ENCODE measurements around the gene CFHR1. TPM values are rescaled to one million over a fixed set of nuclear protein-coding genes. Genes with fewer than 3 reads are reported as not detected.
"Not testable (repeated sequence)": the region's sequence is repeated elsewhere in the genome, so short reads cannot be mapped to it uniquely, and the experiment has no call there.

CFHR1 gene
- total RNA-seq, 2 experiments from 2014 or later: not detected

- intact Hi-C loops (cut with DNase I, micrococcal nuclease): no loop called here
- POLR2A ChIA-PET: no interaction called here
- Histone ChIP-seq H3K9me3 (ENCODE audit: control insufficient read depth in 1 of 2, insufficient read depth in 1 of 2, low read length in 2 of 2) (no peaks in the 10 kb centered on the region), H3K4me1 (ENCODE audit: insufficient read depth, low read length) (no peaks in the 10 kb centered on the region), H3K4me3 (ENCODE audit: low read length) (no peak overlapping the region), H3K27ac (ENCODE audit: low read depth in 1 of 2, low read length in 2 of 2) (no peak overlapping the region), H3K27me3 (ENCODE audit: control insufficient read depth in 1 of 2, insufficient read depth in 2 of 2, low read length in 2 of 2) (no peaks in the 10 kb centered on the region), H3K36me3 (ENCODE audit: insufficient read depth, low read length) (no peaks in the 10 kb centered on the region)
- H3K27me3 Mint-ChIP-seq: no peaks in the 10 kb centered on the region
- ATAC-seq (ENCODE audit: poor library complexity) (no peak), DNase-seq (no peak)
- no peak overlapping the region for H3K27ac Mint-ChIP-seq
- H3K9me3 Mint-ChIP-seq: peaks cover 7% of the 10 kb centered on the region
- H3K4me3 Mint-ChIP-seq: no peak overlapping the region
- no peaks in the 10 kb centered on the region for H3K4me1 Mint-ChIP-seq (ENCODE audit: low read depth)
- H3K36me3 Mint-ChIP-seq (ENCODE audit: low read depth): no peaks in the 10 kb centered on the region
- no peak for TF ChIP-seq CTCF (IDR thresholded peaks at IDR 0.05)
- CTCF ChIA-PET: no interaction called here
These were observed 21.6 kb upstream of the CFHR1 start for GRCh38 chr1:196797891-196798290.

GRCh38 chr1:196801920-196802319, 17.6 kb upstream of the CFHR1 start:
- intact Hi-C loops (cut with DNase I, micrococcal nuclease): loop anchor here in 1 of 2 experiments (5.0 kb wide), 1 partner anchor 120 kb away; no protein-coding TSS in a partner anchor
- H3K9me3 Mint-ChIP-seq; H3K4me3 ChIP-seq (ENCODE audit: low read length); H3K27ac Mint-ChIP-seq; H3K27me3 Mint-ChIP-seq; POLR2A ChIA-PET; ATAC-seq (ENCODE audit: poor library complexity); H3K4me1 ChIP-seq (ENCODE audit: insufficient read depth, low read length); H3K4me1 Mint-ChIP-seq (ENCODE audit: low read depth); H3K27me3 ChIP-seq (ENCODE audit: control insufficient read depth in 1 of 2, insufficient read depth in 2 of 2, low read length in 2 of 2); H3K36me3 Mint-ChIP-seq (ENCODE audit: low read depth); CTCF ChIA-PET; H3K4me3 Mint-ChIP-seq; H3K9me3 ChIP-seq (ENCODE audit: control insufficient read depth in 1 of 2, insufficient read depth in 1 of 2, low read length in 2 of 2); H3K36me3 ChIP-seq (ENCODE audit: insufficient read depth, low read length); DNase-seq; H3K27ac ChIP-seq (ENCODE audit: low read depth in 1 of 2, low read length in 2 of 2): not testable (repeated sequence)

- intact Hi-C loops (cut with DNase I, micrococcal nuclease): no loop called here
- Mint-ChIP-seq H3K36me3 (ENCODE audit: low read depth) (no peaks in the 10 kb centered on the region), H3K4me3 (no peak overlapping the region), H3K9me3 (no peaks in the 10 kb centered on the region), H3K27me3 (no peaks in the 10 kb centered on the region), H3K4me1 (ENCODE audit: low read depth) (no peaks in the 10 kb centered on the region), H3K27ac (no peak overlapping the region)
- H3K4me1 ChIP-seq (ENCODE audit: insufficient read depth, low read length): no peaks in the 10 kb centered on the region
- H3K36me3 ChIP-seq (ENCODE audit: insufficient read depth, low read length): no peaks in the 10 kb centered on the region
- H3K4me3 ChIP-seq (ENCODE audit: low read length): no peak overlapping the region
- POLR2A ChIA-PET: no interaction called here
- DNase-seq (no peak), ATAC-seq (ENCODE audit: poor library complexity) (no peak)
- no peak overlapping the region for H3K27ac ChIP-seq (ENCODE audit: low read depth in 1 of 2, low read length in 2 of 2)
- TF ChIP-seq CTCF (IDR thresholded peaks at IDR 0.05): no peak
- H3K9me3 ChIP-seq (ENCODE audit: control insufficient read depth in 1 of 2, insufficient read depth in 1 of 2, low read length in 2 of 2): peaks cover 0 to 8% of the 10 kb centered on the region in 2 experiments
- CTCF ChIA-PET: no interaction called here
- H3K27me3 ChIP-seq (ENCODE audit: control insufficient read depth in 1 of 2, insufficient read depth in 2 of 2, low read length in 2 of 2): no peaks in the 10 kb centered on the region
These were observed 10.8 kb upstream of the CFHR1 start for GRCh38 chr1:196808529-196809235.

- H3K36me3 ChIP-seq (ENCODE audit: insufficient read depth, low read length); intact Hi-C loops (cut with DNase I, micrococcal nuclease); H3K27ac Mint-ChIP-seq; H3K4me1 ChIP-seq (ENCODE audit: insufficient read depth, low read length); H3K27me3 Mint-ChIP-seq; POLR2A ChIA-PET; H3K4me3 Mint-ChIP-seq; H3K9me3 ChIP-seq (ENCODE audit: control insufficient read depth in 1 of 2, insufficient read depth in 1 of 2, low read length in 2 of 2); ATAC-seq (ENCODE audit: poor library complexity); H3K27me3 ChIP-seq (ENCODE audit: control insufficient read depth in 1 of 2, insufficient read depth in 2 of 2, low read length in 2 of 2); H3K36me3 Mint-ChIP-seq (ENCODE audit: low read depth); H3K4me3 ChIP-seq (ENCODE audit: low read length); CTCF ChIA-PET; DNase-seq; H3K27ac ChIP-seq (ENCODE audit: low read depth in 1 of 2, low read length in 2 of 2); H3K4me1 Mint-ChIP-seq (ENCODE audit: low read depth); H3K9me3 Mint-ChIP-seq: not testable (repeated sequence)
These were observed 2.1 kb upstream of the CFHR1 start for GRCh38 chr1:196817442-196817841.

GRCh38 chr1:196827860-196828259, 8.3 kb downstream of the CFHR1 start:
- not testable (repeated sequence) for H3K27me3 Mint-ChIP-seq

More at GRCh38 chr1:196827860-196828259, 8.3 kb downstream of the CFHR1 start:
- H3K27ac Mint-ChIP-seq; CTCF ChIA-PET; H3K4me3 Mint-ChIP-seq; H3K27ac ChIP-seq (ENCODE audit: low read depth in 1 of 2, low read length in 2 of 2); H3K9me3 ChIP-seq (ENCODE audit: control insufficient read depth in 1 of 2, insufficient read depth in 1 of 2, low read length in 2 of 2); intact Hi-C loops (cut with DNase I, micrococcal nuclease); H3K4me3 ChIP-seq (ENCODE audit: low read length); H3K36me3 ChIP-seq (ENCODE audit: insufficient read depth, low read length); H3K4me1 ChIP-seq (ENCODE audit: insufficient read depth, low read length); ATAC-seq (ENCODE audit: poor library complexity); POLR2A ChIA-PET; H3K36me3 Mint-ChIP-seq (ENCODE audit: low read depth); H3K9me3 Mint-ChIP-seq; H3K27me3 ChIP-seq (ENCODE audit: control insufficient read depth in 1 of 2, insufficient read depth in 2 of 2, low read length in 2 of 2); H3K4me1 Mint-ChIP-seq (ENCODE audit: low read depth): not testable (repeated sequence)
- peak in 3 of 14 experiments; percentile 2 to 31 (median 28) for DNase-seq
